K562 (cell line): ENCODE results near the gene CAMK2D. TPM values are rescaled to one million over a fixed set of nuclear protein-coding genes. Genes with fewer than 3 reads are reported as not detected.

Source experiments
- ATAC-seq: fragments of 200-7000 bp; cut with Tn5 transposase; 3 replicates; pipeline ENCODE4 v1.9.1; 2020; ENCODE audit warnings: moderate library complexity
- BruUV-seq: library from RNA; stranded (reverse); fragments of 400-500 nt; replicated peaks from 2 replicates; lab custom pipeline; 2021; lab: Mats Ljungman, UMichigan
- CTCF ChIA-PET: fragments of 300-600 bp; formaldehyde crosslinking; extraction: SDS; loops from one replicate; lab custom pipeline; 2021; ENCODE audit warnings: low intra/inter-chr PET ratio; lab: Yijun Ruan, JAX
- POLR2A ChIA-PET: fragments of 300-600, 350-650 bp; sonication (Branson Sonifier 250); formaldehyde crosslinking; extraction: SDS; loops from one replicate; lab custom pipeline; 2021; ENCODE audit warnings: antibody characterized with exemption, inconsistent platforms; lab: Yijun Ruan, JAX
- DNase-seq, 4 experiments: peaks; one replicate each; pipeline versions ENCODE4 v3.0.0 to v3.0.0-alpha.2; 2011 to 2018; ENCODE audit warnings: low spot score in 3 of 4, mixed read lengths in 3 of 4; ENCODE audit errors: extremely low read depth in 1 of 4
- FAIRE-seq: peaks from 2 replicates; lab custom pipeline; 2011; peaks lifted over from hg19 to GRCh38; lab: Jason Lieb, UNC
- H2AFZ ChIP-seq: 2 replicates; pipeline ENCODE4 v1.6.0; 2011; ENCODE audit warnings: low read depth, low read length, control low read depth, inconsistent platforms
- H3K27ac ChIP-seq: fragments of 200-600 bp; 3 replicates; pipeline ENCODE4 v1.8.0; 2011; ENCODE audit warnings: low read depth, mild to moderate bottlenecking, control low read depth, inconsistent platforms, low read length, moderate library complexity, mixed read lengths; ENCODE audit errors: extremely low read depth
- H3K27me3 ChIP-seq, 2 experiments: fragments of 300-600 bp in 1 of 2; 2 replicates in 1 of 2; 3 replicates in 1 of 2; pipeline versions ENCODE4 v1.6.0 to v1.8.0; 2011; ENCODE audit warnings: inconsistent platforms in 2 of 2, low read length in 2 of 2, mild to moderate bottlenecking in 1 of 2, mixed read lengths in 1 of 2, moderate library complexity in 1 of 2; ENCODE audit not compliant: control insufficient read depth in 2 of 2, insufficient read depth in 2 of 2
- H3K36me3 ChIP-seq: fragments of 300-600 bp; 3 replicates; pipeline ENCODE4 v1.8.0; 2011; ENCODE audit warnings: mild to moderate bottlenecking, low read length, inconsistent platforms; ENCODE audit not compliant: control insufficient read depth, insufficient read depth
- H3K4me1 ChIP-seq, 2 experiments: fragments of 200-600 bp in 1 of 2; replicated peaks in 1 of 2; 2 replicates in 1 of 2; 3 replicates in 1 of 2; pipeline versions ENCODE4 v1.5.1 to v1.8.0; 2011; ENCODE audit warnings: inconsistent platforms in 2 of 2, low read length in 2 of 2, mild to moderate bottlenecking in 1 of 2, mixed read lengths in 1 of 2, moderate library complexity in 1 of 2; ENCODE audit not compliant: control insufficient read depth in 2 of 2, insufficient read depth in 2 of 2
- H3K4me2 ChIP-seq: 2 replicates; pipeline ENCODE4 v1.6.1; 2011; ENCODE audit warnings: low read length, control low read depth, inconsistent platforms, mixed read lengths; ENCODE audit not compliant: insufficient read depth
- H3K4me3 ChIP-seq: fragments of 200-600 bp; sonication (generic), shearing (Covaris generic); 2 replicates; pipeline ENCODE4 v1.5.1; 2016; ENCODE audit warnings: control low read depth, inconsistent platforms
- H3K79me2 ChIP-seq: fragments of 200-600 bp; 3 replicates; pipeline ENCODE4 v1.8.0; 2011; ENCODE audit warnings: low read length, inconsistent platforms; ENCODE audit not compliant: control insufficient read depth, insufficient read depth
- H3K9ac ChIP-seq, 2 experiments: 2 replicates each; pipeline versions ENCODE4 v1.6.0 to v1.6.1; 2011; ENCODE audit warnings: low read depth in 2 of 2, low read length in 2 of 2, control low read depth in 1 of 2, inconsistent platforms in 1 of 2, mild to moderate bottlenecking in 1 of 2, mixed read lengths in 1 of 2; ENCODE audit not compliant: insufficient read depth in 1 of 2
- H3K9me1 ChIP-seq: one replicate; pipeline ENCODE4 v1.6.0; 2011; ENCODE audit warnings: inconsistent platforms, mild to moderate bottlenecking, low read length, moderate library complexity; ENCODE audit not compliant: control insufficient read depth, insufficient read depth
- H3K9me3 ChIP-seq: replicated peaks from 2 replicates; pipeline ENCODE4 v1.5.1; 2011; ENCODE audit warnings: low read depth, low read length, inconsistent platforms; ENCODE audit not compliant: control insufficient read depth, insufficient read depth
- H4K20me1 ChIP-seq: replicated peaks from 2 replicates; pipeline ENCODE4 v1.6.1; 2011; ENCODE audit warnings: low read length, inconsistent platforms, mixed read lengths; ENCODE audit not compliant: control insufficient read depth, insufficient read depth
- BCLAF1 ChIP-seq, 2 experiments: fragments of 450-650 bp in 1 of 2; IDR thresholded peaks; 2 replicates each; pipeline ENCODE4 v1.6.1; 2011 to 2017; ENCODE audit warnings: low read depth in 2 of 2, antibody characterized with exemption in 1 of 2, borderline replicate concordance in 1 of 2, low read length in 1 of 2, mild to moderate bottlenecking in 1 of 2, mixed read lengths in 1 of 2; ENCODE audit not compliant: control insufficient read depth in 1 of 2
- CHD1 ChIP-seq: fragments of 200-600 bp; sonication (generic); IDR thresholded peaks from one replicate; pipeline ENCODE4 v1.6.1; 2012; ENCODE audit warnings: mild to moderate bottlenecking, moderate library complexity, low read length, inconsistent platforms
- ELF4 ChIP-seq: fragments of 450-650 bp; formaldehyde crosslinking; IDR thresholded peaks from 2 replicates; pipeline ENCODE4 v1.4.0; 2022; ENCODE audit warnings: missing genetic modification characterization
- FOXJ3 ChIP-seq: sonication (generic); formaldehyde crosslinking; IDR thresholded peaks from 2 replicates; pipeline ENCODE4 v1.4.0; 2020; ENCODE audit warnings: mild to moderate bottlenecking, missing genetic modification reagents
- KLF1 ChIP-seq: fragments of 450-650 bp; IDR thresholded peaks from 2 replicates; pipeline ENCODE4 v1.6.1; 2016; ENCODE audit warnings: missing genetic modification characterization, missing compliant biosample characterization
- MCM7 ChIP-seq, 2 experiments: fragments of 450-650 bp; IDR thresholded peaks; 2 replicates each; pipeline ENCODE4 v1.6.1; 2016 to 2018
- NFYB ChIP-seq: IDR thresholded peaks from 2 replicates; pipeline ENCODE4 v1.6.1; 2011; ENCODE audit warnings: mild to moderate bottlenecking, moderate library complexity; ENCODE audit not compliant: insufficient read length; ENCODE audit errors: extremely low read depth
- RBFOX2 ChIP-seq: fragments of 200-400 bp; formaldehyde crosslinking; IDR thresholded peaks from 2 replicates; pipeline ENCODE4 v1.6.1; 2017; ENCODE audit warnings: low read depth, mild to moderate bottlenecking, low read length, moderate library complexity
- RREB1 ChIP-seq: fragments of 250-450 bp; sonication (Bioruptor Pico); IDR thresholded peaks from 2 replicates; pipeline ENCODE4 v1.4.0; 2020
- SIX5 ChIP-seq, 2 experiments: IDR thresholded peaks; 2 replicates each; pipeline ENCODE4 v1.6.1; 2011; ENCODE audit warnings: low read length in 2 of 2, borderline replicate concordance in 1 of 2, low read depth in 1 of 2, mild to moderate bottlenecking in 1 of 2, moderate library complexity in 1 of 2; ENCODE audit not compliant: insufficient read depth in 1 of 2
- YBX1 ChIP-seq: fragments of 450-650 bp; IDR thresholded peaks from 2 replicates; pipeline ENCODE4 v1.7.1; 2016; ENCODE audit warnings: mild to moderate bottlenecking
- ZBTB26 ChIP-seq: fragments of 450-650 bp; formaldehyde crosslinking; IDR thresholded peaks from 2 replicates; pipeline ENCODE4 v1.4.0; 2022; ENCODE audit warnings: missing genetic modification characterization
- WGBS: fragments of 100-300 bp; shearing (Covaris generic); methylation state at CpG from one replicate; pipeline ENCODE4 v1.1.6; 2016; ENCODE audit warnings: low coverage, mixed read lengths; ENCODE audit not compliant: insufficient coverage; ENCODE audit errors: missing lambda C conversion rate; 5-methylcytosine and 5-hydroxymethylcytosine counted together
- in situ Hi-C: fragments of 300-500 bp; cut with MboI; formaldehyde crosslinking; loops from 4 replicates; pipeline ENCODE4 v1.15.0; 2018; ENCODE audit warnings: inconsistent platforms, mixed read lengths
- intact Hi-C: fragments of 100-400 bp; cut with micrococcal nuclease; formaldehyde crosslinking; loops from 2 replicates; pipeline ENCODE4 v1.14.2; 2022
- polyA plus RNA-seq, 8 experiments: library from polyadenylated mRNA; depleted of rRNA in 4 of 8; stranded (reverse) in 5 of 8; unstranded in 3 of 8; fragments of >200 nt; fragmentation: Nextera tagmentation in 2 of 8; fragmentation: Illumina TruSeq in 1 of 8; extraction: Ambion mirVana in 2 of 8; extraction: Trizol in 1 of 8; gene quantifications; 2 replicates each; pipeline versions ENCODE4 v1.2.1 to v1.2.3, GENCODE V29; 2011 to 2014; ENCODE audit warnings: inconsistent platforms in 1 of 8, missing spikeins in 1 of 8
- total RNA-seq, 7 experiments: library from RNA; depleted of rRNA in 6 of 7; stranded (reverse); fragments of >200 nt in 6 of 7; fragmentation: Illumina TruSeq in 2 of 7; extraction: Trizol in 2 of 7; gene quantifications; 2 replicates each; pipeline versions ENCODE4 v1.2.1 to v1.2.3, GENCODE V29; 2011 to 2021; ENCODE audit warnings: low replicate concordance in 1 of 7

CAMK2D gene
- total and polyA plus RNA-seq, 9 of the 15 experiments (the other 6 are each of a cell fraction or from before 2014, with no cell fraction given): 0.01 to 0.33 (median 0.04) TPM; not detected in 2

GRCh38 chr4:113639326-113639725 lies 122.2 kb downstream of the CAMK2D start:
- Histone ChIP-seq H3K9me3 (no peaks in the 10 kb centered on the region), H3K4me1 (no peaks in the 10 kb centered on the region), H3K4me2 (no peak overlapping the region), H4K20me1 (no peaks in the 10 kb centered on the region), H3K9ac (no peak overlapping the region), H3K9me1 (no peaks in the 10 kb centered on the region), H3K36me3 (no peaks in the 10 kb centered on the region), H3K79me2 (no peaks in the 10 kb centered on the region), H3K27me3 (no peaks in the 10 kb centered on the region; a peak in 1 of 5 replicates), H3K4me3 (no peak overlapping the region), H3K27ac (no peak overlapping the region), H2AFZ (no peak overlapping the region)
- TF ChIP-seq MCM7 (IDR thresholded peaks at IDR 0.05) (no peak), YBX1 (no peak), ZBTB26 (no peak), NFYB (no peak), ELF4 (no peak), SIX5 (IDR thresholded peaks at IDR 0.05; ENCODE audit: borderline replicate concordance in 1 of 2, insufficient read depth in 1 of 2, low read depth in 1 of 2, low read length in 2 of 2) (no peak), RBFOX2 (no peak), CHD1 (no peak), RREB1 (CRISPR knock-in tag) (no peak), BCLAF1 (IDR thresholded peaks at IDR 0.05; ENCODE audit: borderline replicate concordance in 1 of 2, control insufficient read depth in 1 of 2, low read depth in 2 of 2, low read length in 1 of 2) (no peak), KLF1 (no peak), FOXJ3 (CRISPR knock-in tag) (no peak)
- no peak for ATAC-seq
- in situ Hi-C loops: no loop called here
- BruUV-seq: no TSS peak
- WGBS: 13% methylated on average over 2 of the region's 2 CpGs
- ChIA-PET CTCF (no interaction called here), POLR2A (no interaction called here)
- FAIRE-seq: no peak
- DNase-seq: no peak
- intact Hi-C loops: no loop called here
